ENCODE data around the gene KCNG1. TPM values are rescaled to one million over a fixed set of nuclear protein-coding genes. Genes with fewer than 3 reads are reported as not detected.

The KCNG1 gene
- polyA plus RNA-seq, 2 donors = 7.6 to 15.3 TPM

DNA sequence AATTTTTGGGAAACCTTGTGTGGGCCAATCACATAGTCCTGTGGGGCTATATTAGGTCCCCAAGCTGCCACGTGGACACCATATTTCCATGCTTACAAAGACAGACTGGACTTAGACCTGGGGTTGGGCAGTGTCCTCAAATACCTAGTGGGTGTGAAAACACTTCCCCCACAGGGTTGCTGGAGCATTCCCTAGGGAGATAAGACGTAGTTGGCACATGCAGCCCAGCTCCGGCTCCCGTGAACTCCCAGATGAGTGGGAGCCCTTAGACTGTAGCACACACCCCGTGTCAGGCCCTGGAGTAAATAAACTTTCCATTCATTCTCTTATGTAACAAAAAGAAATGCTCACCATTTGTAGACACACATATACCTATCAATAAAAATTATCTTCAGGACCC, 14.2 kb downstream of the KCNG1 start:
- no peaks in the 10 kb centered on the region for H3K4me1 ChIP-seq (ENCODE audit: control insufficient read depth in 2 of 2, insufficient read depth in 2 of 2, low read length in 1 of 2)
- H3K9me3 ChIP-seq (ENCODE audit: control insufficient read depth in 2 of 2, insufficient read depth in 1 of 2, low read depth in 1 of 2, low read length in 1 of 2) = peaks cover 0 to 2% of the 10 kb centered on the region in 2 donors
- no peak overlapping the region for H3K27ac ChIP-seq (ENCODE audit: low read depth in 2 of 2, low read length in 1 of 2)
- H3K4me3 ChIP-seq (ENCODE audit: low read depth in 1 of 2, low read length in 2 of 2) = no peak overlapping the region
- WGBS, 2 donors = 59 to 78% methylated on average over 5 of the region's 5 CpGs
- H3K27me3 ChIP-seq (ENCODE audit: control insufficient read depth in 1 of 2, insufficient read depth in 2 of 2, low read length in 2 of 2) = no peaks in the 10 kb centered on the region
- peaks cover 0 to 13% of the 10 kb centered on the region in 2 donors for H3K36me3 ChIP-seq (ENCODE audit: control insufficient read depth in 2 of 2, insufficient read depth in 2 of 2, low read length in 1 of 2)

DNA sequence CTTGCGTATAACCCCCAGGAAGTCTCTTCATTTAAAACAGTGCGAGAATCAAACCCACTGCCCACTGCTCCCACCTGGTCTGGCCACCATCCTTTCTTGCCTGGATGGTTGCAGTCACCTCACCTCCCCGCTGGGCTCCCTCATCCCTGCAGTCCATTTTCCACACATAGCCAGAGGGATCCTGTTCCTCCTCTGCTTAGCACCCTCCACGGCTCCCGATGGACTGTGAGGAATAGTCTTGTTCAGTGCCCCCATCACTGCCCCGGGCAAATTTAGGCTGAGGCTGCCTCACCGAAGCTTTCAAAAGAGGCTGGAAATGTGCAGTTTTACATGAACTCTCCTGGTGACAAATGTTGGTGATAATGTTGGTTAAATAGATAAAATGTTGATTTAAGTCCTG, 17.7 kb downstream of the KCNG1 start:
- H3K27ac ChIP-seq (ENCODE audit: low read depth in 2 of 2, low read length in 1 of 2) = no peak overlapping the region
- peaks cover 0 to 2% of the 10 kb centered on the region in 2 donors for H3K9me3 ChIP-seq (ENCODE audit: control insufficient read depth in 2 of 2, insufficient read depth in 1 of 2, low read depth in 1 of 2, low read length in 1 of 2)
- peaks cover 0 to 13% of the 10 kb centered on the region in 2 donors for H3K36me3 ChIP-seq (ENCODE audit: control insufficient read depth in 2 of 2, insufficient read depth in 2 of 2, low read length in 1 of 2)
- no peak overlapping the region for H3K4me3 ChIP-seq (ENCODE audit: low read depth in 1 of 2, low read length in 2 of 2)
- H3K4me1 ChIP-seq (ENCODE audit: control insufficient read depth in 2 of 2, insufficient read depth in 2 of 2, low read length in 1 of 2) = no peaks in the 10 kb centered on the region
- 94% methylated on average over 7 of the region's 7 CpGs for WGBS, 2 donors
- no peaks in the 10 kb centered on the region for H3K27me3 ChIP-seq (ENCODE audit: control insufficient read depth in 1 of 2, insufficient read depth in 2 of 2, low read length in 2 of 2)

DNA sequence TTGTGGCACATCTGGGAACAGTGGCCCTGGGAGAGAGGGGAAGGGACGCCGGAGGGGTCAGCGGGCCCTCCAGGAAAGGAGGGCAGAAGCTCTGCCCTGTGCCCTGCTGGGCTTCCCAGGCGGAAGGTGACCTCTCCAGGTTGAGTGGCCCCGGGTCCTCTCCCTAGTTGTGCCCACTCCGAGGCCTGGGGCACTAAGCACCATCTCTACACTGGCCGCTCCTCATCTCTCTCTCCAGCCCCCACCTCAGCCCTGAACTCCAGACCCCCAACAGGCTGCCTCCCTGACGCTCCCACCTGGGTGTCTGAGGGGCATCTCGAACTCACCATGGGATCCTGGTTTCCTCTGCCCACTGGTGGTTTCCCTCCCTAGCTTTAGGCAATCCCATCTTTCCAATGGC, 18.1 kb downstream of the KCNG1 start:
- Histone ChIP-seq H3K4me3 (ENCODE audit: low read depth in 1 of 2, low read length in 2 of 2) (no peak overlapping the region), H3K36me3 (ENCODE audit: control insufficient read depth in 2 of 2, insufficient read depth in 2 of 2, low read length in 1 of 2) (peaks cover 0 to 13% of the 10 kb centered on the region in 2 donors), H3K27me3 (ENCODE audit: control insufficient read depth in 1 of 2, insufficient read depth in 2 of 2, low read length in 2 of 2) (no peaks in the 10 kb centered on the region), H3K9me3 (ENCODE audit: control insufficient read depth in 2 of 2, insufficient read depth in 1 of 2, low read depth in 1 of 2, low read length in 1 of 2) (peaks cover 0 to 1% of the 10 kb centered on the region in 2 donors), H3K27ac (ENCODE audit: low read depth in 2 of 2, low read length in 1 of 2) (no peak overlapping the region), H3K4me1 (ENCODE audit: control insufficient read depth in 2 of 2, insufficient read depth in 2 of 2, low read length in 1 of 2) (no peaks in the 10 kb centered on the region)
- WGBS, 2 donors = 93 to 94% methylated on average over 6 to 9 of the region's 9 CpGs

DNA sequence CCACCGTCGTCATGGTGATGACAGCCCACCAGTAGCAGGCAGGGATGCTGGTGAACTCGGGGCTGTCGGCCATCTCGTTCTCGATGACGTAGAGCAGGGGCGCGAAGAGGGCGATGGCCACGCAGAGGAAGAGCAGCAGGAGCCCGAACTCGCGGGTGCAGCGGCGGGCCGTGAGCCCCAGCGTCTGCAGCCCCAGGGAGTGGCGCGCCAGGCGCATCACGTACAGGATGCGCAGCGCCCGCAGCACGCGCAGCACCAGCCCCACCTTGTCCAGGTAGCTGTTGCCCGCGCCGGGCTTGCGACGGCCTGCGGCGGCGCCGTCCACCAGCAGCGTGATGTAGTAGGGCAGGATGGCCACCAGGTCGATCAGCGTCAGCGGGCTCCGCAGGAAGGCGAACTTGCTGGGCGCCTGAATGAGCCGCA, 18.6 kb downstream of the KCNG1 start:
- H3K36me3 ChIP-seq (ENCODE audit: control insufficient read depth in 2 of 2, insufficient read depth in 2 of 2, low read length in 1 of 2) = peaks cover 0 to 11% of the 10 kb centered on the region in 2 donors
- no peak overlapping the region for H3K27ac ChIP-seq (ENCODE audit: low read depth in 2 of 2, low read length in 1 of 2)
- no peaks in the 10 kb centered on the region for H3K27me3 ChIP-seq (ENCODE audit: control insufficient read depth in 1 of 2, insufficient read depth in 2 of 2, low read length in 2 of 2)
- no peaks in the 10 kb centered on the region for H3K9me3 ChIP-seq (ENCODE audit: control insufficient read depth in 2 of 2, insufficient read depth in 1 of 2, low read depth in 1 of 2, low read length in 1 of 2)
- WGBS, 2 donors = 93 to 96% methylated on average over 44 of the region's 44 CpGs
- no peak overlapping the region for H3K4me3 ChIP-seq (ENCODE audit: low read depth in 1 of 2, low read length in 2 of 2)
- no peaks in the 10 kb centered on the region for H3K4me1 ChIP-seq (ENCODE audit: control insufficient read depth in 2 of 2, insufficient read depth in 2 of 2, low read length in 1 of 2)

DNA sequence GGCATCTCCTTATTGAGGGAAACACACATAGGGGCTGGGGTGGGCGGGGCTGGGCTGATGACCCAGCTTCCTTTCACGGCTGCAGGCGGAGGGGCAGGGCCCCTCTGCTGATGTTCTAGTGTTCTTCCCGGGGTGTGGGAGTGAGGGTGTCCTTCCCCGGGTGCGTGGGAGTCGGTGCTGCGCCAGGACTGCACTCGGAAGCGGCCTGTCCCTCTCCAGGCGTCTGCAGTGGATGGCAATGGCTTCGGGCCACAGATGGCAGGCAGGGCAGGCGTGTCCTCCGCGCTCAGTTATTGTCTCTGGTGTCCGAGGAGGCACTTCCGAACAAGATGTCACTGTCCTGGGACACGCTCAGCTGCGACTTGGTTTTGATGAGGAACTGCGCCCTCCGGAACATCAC, 19.2 kb downstream of the KCNG1 start:
- WGBS, 2 donors = 81 to 85% methylated on average over 21 of the region's 21 CpGs

DNA sequence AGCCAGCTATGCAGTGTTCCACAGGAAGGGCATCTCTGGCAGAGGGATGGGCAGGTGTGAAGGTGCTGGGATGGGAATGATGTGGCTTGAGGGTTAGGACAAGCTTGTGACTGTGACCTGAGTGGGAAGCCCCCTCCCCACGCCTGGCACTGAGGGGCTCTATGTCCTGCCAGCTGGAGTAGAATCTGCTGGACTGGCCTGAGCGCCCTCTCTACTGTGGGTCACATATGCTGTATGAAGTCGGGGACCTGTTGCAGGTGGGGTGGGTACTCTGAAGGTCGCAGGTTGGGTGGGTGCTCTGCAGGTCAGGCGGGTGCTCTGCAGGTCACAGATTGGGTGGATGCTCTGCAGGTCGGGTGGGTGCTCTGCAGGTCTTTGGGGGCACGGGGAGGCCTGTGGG, 20.3 kb downstream of the KCNG1 start:
- no peaks in the 10 kb centered on the region for H3K27me3 ChIP-seq (ENCODE audit: control insufficient read depth in 1 of 2, insufficient read depth in 2 of 2, low read length in 2 of 2)
- H3K4me1 ChIP-seq (ENCODE audit: control insufficient read depth in 2 of 2, insufficient read depth in 2 of 2, low read length in 1 of 2) = no peaks in the 10 kb centered on the region
- no peaks in the 10 kb centered on the region for H3K9me3 ChIP-seq (ENCODE audit: control insufficient read depth in 2 of 2, insufficient read depth in 1 of 2, low read depth in 1 of 2, low read length in 1 of 2)
- no peak overlapping the region for H3K4me3 ChIP-seq (ENCODE audit: low read depth in 1 of 2, low read length in 2 of 2)
- WGBS, 2 donors = 77 to 80% methylated on average over 7 of the region's 7 CpGs
- no peak overlapping the region for H3K27ac ChIP-seq (ENCODE audit: low read depth in 2 of 2, low read length in 1 of 2)
- H3K36me3 ChIP-seq (ENCODE audit: control insufficient read depth in 2 of 2, insufficient read depth in 2 of 2, low read length in 1 of 2) = peaks cover 0 to 9% of the 10 kb centered on the region in 2 donors

More for the DNA sequence above, 19.2 kb downstream of the KCNG1 start:
- Histone ChIP-seq H3K9me3 (ENCODE audit: control insufficient read depth in 2 of 2, insufficient read depth in 1 of 2, low read depth in 1 of 2, low read length in 1 of 2) (no peaks in the 10 kb centered on the region), H3K4me1 (ENCODE audit: control insufficient read depth in 2 of 2, insufficient read depth in 2 of 2, low read length in 1 of 2) (no peaks in the 10 kb centered on the region), H3K36me3 (ENCODE audit: control insufficient read depth in 2 of 2, insufficient read depth in 2 of 2, low read length in 1 of 2) (peaks cover 0 to 9% of the 10 kb centered on the region in 2 donors), H3K27ac (ENCODE audit: low read depth in 2 of 2, low read length in 1 of 2) (no peak overlapping the region), H3K4me3 (ENCODE audit: low read depth in 1 of 2, low read length in 2 of 2) (no peak overlapping the region), H3K27me3 (ENCODE audit: control insufficient read depth in 1 of 2, insufficient read depth in 2 of 2, low read length in 2 of 2) (no peaks in the 10 kb centered on the region)

DNA sequence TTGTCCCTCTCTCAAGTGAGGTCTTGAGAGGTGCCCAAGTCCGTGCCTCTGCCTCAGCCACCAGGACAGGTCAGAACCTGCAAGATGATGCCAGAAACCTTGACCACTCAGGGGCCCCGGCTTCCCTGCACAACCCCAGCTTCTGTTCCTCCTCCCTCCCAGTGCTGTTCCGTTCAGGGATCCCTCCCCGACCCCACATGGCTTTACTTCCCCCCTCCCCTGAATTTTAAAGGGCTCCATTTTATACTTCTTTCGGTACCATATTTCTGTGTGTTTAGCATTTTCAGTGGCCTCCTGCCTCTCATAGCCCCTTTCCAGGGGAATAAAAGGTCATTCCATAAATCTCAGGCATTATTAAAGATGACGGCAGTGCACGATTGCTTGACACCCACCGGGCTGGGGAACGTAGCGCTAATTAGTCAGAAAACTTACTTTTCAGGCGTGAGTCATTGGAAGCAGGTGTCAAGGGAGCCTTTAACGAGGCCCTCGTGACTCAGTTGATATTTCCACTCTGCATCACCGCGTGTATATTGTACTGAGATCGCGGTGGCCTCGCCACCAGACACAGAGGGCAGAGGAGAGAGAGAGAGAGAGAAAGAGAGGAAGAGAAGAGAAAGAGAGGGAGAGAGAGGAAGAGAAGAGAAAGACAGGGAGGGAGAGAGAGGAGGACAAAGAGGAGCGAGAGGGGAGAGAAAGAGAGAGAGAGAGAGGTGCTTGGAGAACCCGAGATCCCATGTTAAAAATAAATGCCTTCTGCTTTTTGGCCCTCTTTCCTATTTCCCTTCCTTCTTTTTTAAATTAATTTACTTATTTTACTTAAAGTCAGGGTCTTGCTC, 21.3 kb downstream of the KCNG1 start:
- no peaks in the 10 kb centered on the region for H3K4me1 ChIP-seq (ENCODE audit: control insufficient read depth in 2 of 2, insufficient read depth in 2 of 2, low read length in 1 of 2)
- no peak overlapping the region for H3K4me3 ChIP-seq (ENCODE audit: low read depth in 1 of 2, low read length in 2 of 2)
- H3K27me3 ChIP-seq (ENCODE audit: control insufficient read depth in 1 of 2, insufficient read depth in 2 of 2, low read length in 2 of 2) = no peaks in the 10 kb centered on the region
- no peak overlapping the region for H3K27ac ChIP-seq (ENCODE audit: low read depth in 2 of 2, low read length in 1 of 2)
- WGBS, 2 donors = 76 to 83% methylated on average over 20 of the region's 20 CpGs
- peaks cover 0 to 9% of the 10 kb centered on the region in 2 donors for H3K36me3 ChIP-seq (ENCODE audit: control insufficient read depth in 2 of 2, insufficient read depth in 2 of 2, low read length in 1 of 2)
- no peaks in the 10 kb centered on the region for H3K9me3 ChIP-seq (ENCODE audit: control insufficient read depth in 2 of 2, insufficient read depth in 1 of 2, low read depth in 1 of 2, low read length in 1 of 2)

DNA sequence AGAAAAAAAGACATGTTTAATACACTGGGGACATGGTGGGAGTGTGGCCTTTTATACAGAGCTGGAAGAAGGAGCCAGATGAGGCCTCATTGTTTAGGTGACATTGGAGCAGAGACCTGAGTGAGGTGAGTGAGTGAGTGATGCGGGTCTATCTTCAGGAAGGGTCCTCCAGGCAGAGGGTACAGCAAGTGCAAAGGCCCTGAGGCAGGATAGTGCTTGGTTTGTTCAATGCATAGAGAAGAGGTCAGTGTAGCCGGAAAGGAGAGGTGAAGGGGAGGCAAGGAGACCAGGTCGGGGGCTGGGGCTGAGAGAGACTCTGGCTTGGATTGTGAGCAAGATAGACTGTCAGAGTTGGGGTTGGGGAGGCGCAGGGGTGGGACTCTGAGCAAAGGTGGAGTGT, 23.6 kb downstream of the KCNG1 start:
- 94 to 96% methylated on average over 4 of the region's 4 CpGs for WGBS, 2 donors
- no peaks in the 10 kb centered on the region for H3K9me3 ChIP-seq (ENCODE audit: control insufficient read depth in 2 of 2, insufficient read depth in 1 of 2, low read depth in 1 of 2, low read length in 1 of 2)
- no peak overlapping the region for H3K27ac ChIP-seq (ENCODE audit: low read depth in 2 of 2, low read length in 1 of 2)
- no peak overlapping the region for H3K4me3 ChIP-seq (ENCODE audit: low read depth in 1 of 2, low read length in 2 of 2)
- no peaks in the 10 kb centered on the region for H3K27me3 ChIP-seq (ENCODE audit: control insufficient read depth in 1 of 2, insufficient read depth in 2 of 2, low read length in 2 of 2)
- H3K36me3 ChIP-seq (ENCODE audit: control insufficient read depth in 2 of 2, insufficient read depth in 2 of 2, low read length in 1 of 2) = peaks cover 0 to 7% of the 10 kb centered on the region in 2 donors
- H3K4me1 ChIP-seq (ENCODE audit: control insufficient read depth in 2 of 2, insufficient read depth in 2 of 2, low read length in 1 of 2) = no peaks in the 10 kb centered on the region

DNA sequence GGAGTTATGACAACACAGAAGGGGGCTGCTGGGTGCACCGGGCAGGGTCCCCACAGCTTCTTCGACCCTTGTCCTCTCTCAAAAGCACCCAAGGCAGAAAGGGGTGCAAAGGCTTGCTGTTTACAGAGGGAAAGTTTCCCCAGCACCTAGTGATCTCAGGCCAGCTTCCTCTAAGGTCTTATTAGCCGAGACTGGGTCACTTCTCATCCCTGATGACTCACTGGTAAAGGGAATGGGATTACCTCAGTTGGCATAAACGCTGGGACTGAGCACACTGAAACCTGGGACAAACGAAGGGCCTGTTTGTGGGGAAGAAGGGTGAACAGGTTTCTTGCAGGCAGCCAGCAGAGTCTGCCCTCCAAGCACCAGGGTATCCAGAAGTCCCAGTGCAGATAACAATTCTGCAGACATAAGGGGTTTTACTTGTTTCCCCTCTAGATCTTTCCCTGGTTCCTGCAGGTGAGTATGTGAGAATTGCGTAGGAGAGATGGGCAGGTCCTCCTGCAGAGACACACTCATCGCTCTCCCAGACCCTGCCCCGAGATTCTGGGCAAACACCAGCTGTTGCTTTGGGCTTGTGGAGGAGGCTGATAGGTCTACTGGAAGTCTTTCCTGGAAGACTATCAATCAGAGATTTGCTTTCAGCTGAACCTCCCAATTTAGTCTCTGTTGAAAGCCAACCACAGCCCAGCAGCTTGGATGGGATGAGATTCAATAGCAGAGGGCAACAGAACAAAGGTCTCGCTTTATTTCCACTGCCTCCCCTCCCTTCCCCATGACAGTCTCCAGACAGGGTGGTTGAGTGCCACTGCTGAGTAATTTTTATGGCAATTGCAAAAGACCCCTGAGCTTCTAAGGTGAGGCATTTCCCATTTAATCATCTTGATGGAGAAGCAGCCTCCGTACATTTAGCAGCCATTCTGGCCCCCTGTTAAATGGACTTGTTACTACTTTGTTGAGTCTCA, 25.7 kb downstream of the KCNG1 start:
- Histone ChIP-seq H3K27me3 (ENCODE audit: control insufficient read depth in 1 of 2, insufficient read depth in 2 of 2, low read length in 2 of 2) (no peaks in the 10 kb centered on the region), H3K27ac (ENCODE audit: low read depth in 2 of 2, low read length in 1 of 2) (no peak overlapping the region), H3K4me1 (ENCODE audit: control insufficient read depth in 2 of 2, insufficient read depth in 2 of 2, low read length in 1 of 2) (peaks cover 0 to 2% of the 10 kb centered on the region in 2 donors), H3K36me3 (ENCODE audit: control insufficient read depth in 2 of 2, insufficient read depth in 2 of 2, low read length in 1 of 2) (no peaks in the 10 kb centered on the region), H3K4me3 (ENCODE audit: low read depth in 1 of 2, low read length in 2 of 2) (no peak overlapping the region), H3K9me3 (ENCODE audit: control insufficient read depth in 2 of 2, insufficient read depth in 1 of 2, low read depth in 1 of 2, low read length in 1 of 2) (no peaks in the 10 kb centered on the region)
- 44 to 47% methylated on average over 10 of the region's 10 CpGs for WGBS, 2 donors
